K562 (cell line): Measurements from ENCODE around the gene PCK2. TPM values are rescaled to one million over a fixed set of nuclear protein-coding genes. Genes with fewer than 3 reads are reported as not detected.

Experiments
- ARID1B ChIP-seq: fragments of 450-650 bp; IDR thresholded peaks from 2 replicates; pipeline ENCODE4 v1.6.1; 2016; ENCODE audit warnings: antibody characterized with exemption, mild to moderate bottlenecking, inconsistent platforms
- ARID3B ChIP-seq: fragments of 250-450 bp; sonication (Bioruptor Pico); IDR thresholded peaks from 2 replicates; pipeline ENCODE4 v1.4.0; 2020; ENCODE audit warnings: borderline replicate concordance
- BCL6 ChIP-seq: fragments of 250-450 bp; sonication (Bioruptor Pico); IDR thresholded peaks from 2 replicates; pipeline ENCODE4 v1.4.0; 2020
- BMI1 ChIP-seq: fragments of 150-350 bp; IDR thresholded peaks from 2 replicates; pipeline ENCODE4 v1.6.1; 2014; ENCODE audit warnings: low read length
- CREB3 ChIP-seq: fragments of 450-650 bp; conservative IDR thresholded peaks from 2 replicates; pipeline ENCODE4 v1.6.1; 2016; ENCODE audit warnings: missing genetic modification characterization, low read depth, mild to moderate bottlenecking, missing compliant biosample characterization, moderate library complexity
- HDAC8 ChIP-seq: fragments of 450-650 bp; IDR thresholded peaks from 2 replicates; pipeline ENCODE4 v1.6.1; 2016; ENCODE audit warnings: mild to moderate bottlenecking, missing genetic modification characterization, moderate library complexity, missing compliant biosample characterization
- MTA3 ChIP-seq: fragments of 450-650 bp; formaldehyde crosslinking; IDR thresholded peaks from 2 replicates; pipeline ENCODE4 v1.6.1; 2017; ENCODE audit warnings: mild to moderate bottlenecking, borderline replicate concordance
- NELFE ChIP-seq: IDR thresholded peaks from 2 replicates; pipeline ENCODE4 v1.6.1; 2011; ENCODE audit warnings: mild to moderate bottlenecking; ENCODE audit not compliant: insufficient read depth, insufficient read length
- NFIC ChIP-seq: fragments of 450-650 bp; IDR thresholded peaks from 2 replicates; pipeline ENCODE4 v1.6.1; 2017; ENCODE audit warnings: mild to moderate bottlenecking, inconsistent platforms
- POLR2A ChIP-seq: fragments of 450-650 bp; conservative IDR thresholded peaks from 2 replicates; pipeline ENCODE4 v1.6.1; 2016
- POLR3G ChIP-seq: IDR thresholded peaks from 2 replicates; pipeline ENCODE4 v1.6.1; 2011; ENCODE audit not compliant: insufficient read length, insufficient replicate concordance; ENCODE audit errors: extremely low read depth
- PTBP1 ChIP-seq: fragments of 200-400 bp; formaldehyde crosslinking; IDR thresholded peaks from 2 replicates; pipeline ENCODE4 v1.6.1; 2017; ENCODE audit warnings: low read depth, low read length
- RBM22 ChIP-seq: fragments of 200-400 bp; formaldehyde crosslinking; IDR thresholded peaks from 2 replicates; pipeline ENCODE4 v1.6.1; 2018; ENCODE audit warnings: low read length, low read depth; ENCODE audit not compliant: poor library complexity, severe bottlenecking
- RERE ChIP-seq: sonication (generic); formaldehyde crosslinking; IDR thresholded peaks from 2 replicates; pipeline ENCODE4 v1.8.0; 2023; ENCODE audit warnings: missing genetic modification reagents, mild to moderate bottlenecking, borderline replicate concordance
- TSC22D4 ChIP-seq: fragments of 450-650 bp; IDR thresholded peaks from 2 replicates; pipeline ENCODE4 v1.6.1; 2016; ENCODE audit warnings: missing genetic modification characterization, missing biosample characterization, control low read depth
- ZFX ChIP-seq: sonication (generic); formaldehyde crosslinking; IDR thresholded peaks from 2 replicates; pipeline ENCODE4 v1.8.0; 2022; ENCODE audit warnings: mild to moderate bottlenecking, missing genetic modification reagents, moderate library complexity
- ZNF395 ChIP-seq: fragments of 200-800 bp; sonication (Bioruptor generic); IDR thresholded peaks from 2 replicates; pipeline ENCODE4 v1.6.1; 2017; ENCODE audit warnings: missing genetic modification characterization, missing compliant biosample characterization
- ZNF436 ChIP-seq: fragments of 250-450, 450-650 bp; sonication (Bioruptor Pico); formaldehyde crosslinking; IDR thresholded peaks from 2 replicates; pipeline ENCODE4 v1.7.0; 2020; ENCODE audit warnings: mild to moderate bottlenecking
- ZNF76 ChIP-seq: fragments of 250-450 bp; sonication (Bioruptor Pico); IDR thresholded peaks from 2 replicates; pipeline ENCODE4 v1.4.0; 2020; ENCODE audit warnings: mild to moderate bottlenecking, moderate library complexity, borderline replicate concordance
- polyA plus RNA-seq, 8 experiments: library from polyadenylated mRNA; depleted of rRNA in 4 of 8; stranded (reverse) in 5 of 8; unstranded in 3 of 8; fragments of >200 nt; fragmentation: Nextera tagmentation in 2 of 8; fragmentation: Illumina TruSeq in 1 of 8; extraction: Ambion mirVana in 2 of 8; extraction: Trizol in 1 of 8; gene quantifications; 2 replicates each; pipeline versions ENCODE4 v1.2.1 to v1.2.3, GENCODE V29; 2011 to 2014; ENCODE audit warnings: inconsistent platforms in 1 of 8, missing spikeins in 1 of 8
- total RNA-seq, 7 experiments: library from RNA; depleted of rRNA in 6 of 7; stranded (reverse); fragments of >200 nt in 6 of 7; fragmentation: Illumina TruSeq in 2 of 7; extraction: Trizol in 2 of 7; gene quantifications; 2 replicates each; pipeline versions ENCODE4 v1.2.1 to v1.2.3, GENCODE V29; 2011 to 2021; ENCODE audit warnings: low replicate concordance in 1 of 7

PCK2 gene
- total and polyA plus RNA-seq, 9 of the 15 experiments (the other 6 are each of a cell fraction or from before 2014, with no cell fraction given): 3.3 to 60.9 (median 30.4) TPM

GRCh38 chr14:24135834-24136683 lies 41.9 kb downstream of the PCK2 start, which contains the start of gene PSME1 (continued):
- no peak for TF ChIP-seq HDAC8
- TF ChIP-seq ARID1B: no peak
- TF ChIP-seq ZNF395: no peak
- TF ChIP-seq ARID3B (CRISPR knock-in tag): no peak
- TF ChIP-seq RBM22: no peak
- no peak for TF ChIP-seq BCL6 (CRISPR knock-in tag)
- TF ChIP-seq NELFE: no peak
- no peak for TF ChIP-seq ZNF436 (CRISPR knock-in tag)
- no peak for TF ChIP-seq POLR3G
- peak; percentile 58 for TF ChIP-seq POLR2A
- no peak for TF ChIP-seq CREB3 (tag)
- TF ChIP-seq ZFX (CRISPR knock-in tag): peak; percentile 60
- TF ChIP-seq TSC22D4 (tag): no peak
- TF ChIP-seq PTBP1: no peak
- 0 out of 2 replicates have a peak, but pooled peaks have one; percentile 53 for TF ChIP-seq MTA3
- TF ChIP-seq RERE (CRISPR knock-in tag): no peak
- no peak for TF ChIP-seq BMI1
- no peak for TF ChIP-seq ZNF76 (CRISPR knock-in tag)
- TF ChIP-seq NFIC: no peak
